K562 (cell line): ENCODE results near the gene FOXJ3.

Source experiments
- DMBX1 ChIP-seq: fragments of 250-450 bp; sonication (Bioruptor Pico); IDR thresholded peaks from 2 replicates; pipeline ENCODE4 v1.8.0; 2022; ENCODE audit warnings: inconsistent platforms, mild to moderate bottlenecking, moderate library complexity, borderline replicate concordance
- EZH2 ChIP-seq: IDR thresholded peaks from 2 replicates; pipeline ENCODE4 v1.6.1; 2012; ENCODE audit warnings: low read depth, mild to moderate bottlenecking, inconsistent platforms, low read length, borderline replicate concordance
- FOS ChIP-seq: IDR thresholded peaks from 3 replicates; pipeline ENCODE4 v1.6.1; 2011; ENCODE audit not compliant: insufficient read length; ENCODE audit errors: extremely low read depth
- POLR2A ChIP-seq: fragments of 450-650 bp; conservative IDR thresholded peaks from 2 replicates; pipeline ENCODE4 v1.6.1; 2016
- TEAD4 ChIP-seq, 2 experiments: sonication (generic) in 1 of 2; formaldehyde crosslinking in 1 of 2; IDR thresholded peaks; 2 replicates each; pipeline versions ENCODE4 v1.6.1 to v1.8.0; 2012 to 2022; ENCODE audit warnings: borderline replicate concordance in 1 of 2, inconsistent platforms in 1 of 2, low read length in 1 of 2, mild to moderate bottlenecking in 1 of 2, missing genetic modification reagents in 1 of 2
- ZFP1 ChIP-seq: fragments of 450-650 bp; formaldehyde crosslinking; IDR thresholded peaks from 2 replicates; pipeline ENCODE4 v1.4.0; 2020; ENCODE audit warnings: mild to moderate bottlenecking, mixed read lengths
- ZFPM2 ChIP-seq: fragments of 250-450 bp; sonication (Bioruptor Pico); IDR thresholded peaks from 2 replicates; pipeline ENCODE4 v1.5.1; 2022; ENCODE audit warnings: mild to moderate bottlenecking
- ZKSCAN8 ChIP-seq: fragments of 200-800 bp; sonication (Bioruptor generic); IDR thresholded peaks from 2 replicates; pipeline ENCODE4 v1.6.1; 2016; ENCODE audit warnings: missing genetic modification characterization, missing compliant biosample characterization
- TF ChIP-seq, protein P1 (sequence below): fragments of 250-450 bp; sonication (Bioruptor Pico); IDR thresholded peaks from 2 replicates; pipeline ENCODE4 v1.4.0; 2020; ENCODE audit warnings: borderline replicate concordance
- TF ChIP-seq, protein P2 (sequence below): sonication (generic); formaldehyde crosslinking; IDR thresholded peaks from 2 replicates; pipeline ENCODE4 v1.9.0; 2022; ENCODE audit warnings: mild to moderate bottlenecking, missing genetic modification reagents
- TF ChIP-seq, protein P3 (sequence below), 3 experiments: IDR thresholded peaks in 2 of 3; conservative IDR thresholded peaks in 1 of 3; 2 replicates each; pipeline ENCODE4 v1.5.1; 2011 to 2012; ENCODE audit warnings: low read length in 3 of 3, mild to moderate bottlenecking in 3 of 3, control low read depth in 2 of 3, improper control_type of control experiment in 1 of 3, inconsistent platforms in 1 of 3, low read depth in 1 of 3, mixed read lengths in 1 of 3, moderate library complexity in 1 of 3; ENCODE audit not compliant: insufficient read depth in 2 of 3

DNA sequence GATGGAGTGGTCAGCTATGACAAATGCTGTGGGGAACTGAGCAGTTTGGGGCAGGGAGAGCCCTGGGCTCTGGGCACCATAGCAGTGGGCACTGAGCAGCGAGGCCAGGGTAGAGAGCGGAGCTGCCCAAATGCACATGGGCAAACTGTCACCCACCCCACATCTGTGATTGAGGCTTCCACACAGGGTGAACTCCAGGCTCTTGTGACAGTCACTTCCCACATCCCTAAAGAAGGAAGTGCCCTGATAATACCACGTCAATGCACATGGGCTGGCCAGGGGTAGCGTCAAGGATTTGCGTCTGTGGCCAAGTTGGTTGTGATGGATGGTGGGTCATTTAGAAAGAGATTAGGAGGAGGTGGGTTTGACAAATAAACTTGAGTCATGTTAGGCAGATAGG, 184.4 kb downstream of the FOXJ3 start:
- TF ChIP-seq DMBX1 (CRISPR knock-in tag), result no peak
- TF ChIP-seq ZKSCAN8, result no peak
- no peak for TF ChIP-seq EZH2
- TF ChIP-seq, protein P1, sequence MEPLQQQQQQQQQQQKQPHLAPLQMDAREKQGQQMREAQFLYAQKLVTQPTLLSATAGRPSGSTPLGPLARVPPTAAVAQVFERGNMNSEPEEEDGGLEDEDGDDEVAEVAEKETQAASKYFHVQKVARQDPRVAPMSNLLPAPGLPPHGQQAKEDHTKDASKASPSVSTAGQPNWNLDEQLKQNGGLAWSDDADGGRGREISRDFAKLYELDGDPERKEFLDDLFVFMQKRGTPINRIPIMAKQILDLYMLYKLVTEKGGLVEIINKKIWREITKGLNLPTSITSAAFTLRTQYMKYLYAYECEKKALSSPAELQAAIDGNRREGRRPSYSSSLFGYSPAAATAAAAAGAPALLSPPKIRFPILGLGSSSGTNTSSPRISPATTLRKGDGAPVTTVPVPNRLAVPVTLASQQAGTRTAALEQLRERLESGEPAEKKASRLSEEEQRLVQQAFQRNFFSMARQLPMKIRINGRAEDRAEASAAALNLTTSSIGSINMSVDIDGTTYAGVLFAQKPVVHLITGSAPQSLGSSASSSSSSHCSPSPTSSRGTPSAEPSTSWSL, result no peak
- no peak for TF ChIP-seq POLR2A
- TF ChIP-seq, protein P2, sequence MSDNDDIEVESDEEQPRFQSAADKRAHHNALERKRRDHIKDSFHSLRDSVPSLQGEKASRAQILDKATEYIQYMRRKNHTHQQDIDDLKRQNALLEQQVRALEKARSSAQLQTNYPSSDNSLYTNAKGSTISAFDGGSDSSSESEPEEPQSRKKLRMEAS (CRISPR knock-in tag), result no peak
- TF ChIP-seq ZFPM2 (CRISPR knock-in tag), result no peak
- no peak for TF ChIP-seq ZFP1 (CRISPR knock-in tag)
- TF ChIP-seq, protein P3, sequence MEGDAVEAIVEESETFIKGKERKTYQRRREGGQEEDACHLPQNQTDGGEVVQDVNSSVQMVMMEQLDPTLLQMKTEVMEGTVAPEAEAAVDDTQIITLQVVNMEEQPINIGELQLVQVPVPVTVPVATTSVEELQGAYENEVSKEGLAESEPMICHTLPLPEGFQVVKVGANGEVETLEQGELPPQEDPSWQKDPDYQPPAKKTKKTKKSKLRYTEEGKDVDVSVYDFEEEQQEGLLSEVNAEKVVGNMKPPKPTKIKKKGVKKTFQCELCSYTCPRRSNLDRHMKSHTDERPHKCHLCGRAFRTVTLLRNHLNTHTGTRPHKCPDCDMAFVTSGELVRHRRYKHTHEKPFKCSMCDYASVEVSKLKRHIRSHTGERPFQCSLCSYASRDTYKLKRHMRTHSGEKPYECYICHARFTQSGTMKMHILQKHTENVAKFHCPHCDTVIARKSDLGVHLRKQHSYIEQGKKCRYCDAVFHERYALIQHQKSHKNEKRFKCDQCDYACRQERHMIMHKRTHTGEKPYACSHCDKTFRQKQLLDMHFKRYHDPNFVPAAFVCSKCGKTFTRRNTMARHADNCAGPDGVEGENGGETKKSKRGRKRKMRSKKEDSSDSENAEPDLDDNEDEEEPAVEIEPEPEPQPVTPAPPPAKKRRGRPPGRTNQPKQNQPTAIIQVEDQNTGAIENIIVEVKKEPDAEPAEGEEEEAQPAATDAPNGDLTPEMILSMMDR (IDR thresholded peaks at IDR 0.05 in 2 of 3, conservative IDR thresholded peaks at IDR 0.05 in 1 of 3; ENCODE audit: insufficient read depth in 2 of 3, low read depth in 1 of 3, low read length in 3 of 3), result no peak
- no peak for TF ChIP-seq FOS
- TF ChIP-seq TEAD4 (IDR thresholded peaks at IDR 0.05; ENCODE audit: low read length), result no peak
- TF ChIP-seq TEAD4 (CRISPR knock-in tag; IDR thresholded peaks at IDR 0.05; ENCODE audit: borderline replicate concordance), result no peak
